Activated CD4-positive, alpha-beta T cell treated with anti-CD3 and anti-CD28 coated beads, Interleukin-10, Interleukin-2, amounts not matched to agents 100 ng/mL and 50 ng/mL, durations not matched to agents 16 hours and 8 hours (primary cell): ENCODE data around the gene SERF1B.
"Not testable (repeated sequence)": the region's sequence is repeated elsewhere in the genome, so short reads cannot be mapped to it uniquely, and the experiment has no call there.

Experiments used
- DNase-seq: peaks from one replicate; pipeline ENCODE4 v3.0.0-alpha.2; 2020

The SERF1B gene

GRCh38 chr5:70025106-70025844 is at the start of gene SERF1B:
SERF1B (plus strand) TSS chr5:70025251; CDS start chr5:70025452, 201 bp downstream.
- DNase-seq, result not testable (repeated sequence)

DNA sequence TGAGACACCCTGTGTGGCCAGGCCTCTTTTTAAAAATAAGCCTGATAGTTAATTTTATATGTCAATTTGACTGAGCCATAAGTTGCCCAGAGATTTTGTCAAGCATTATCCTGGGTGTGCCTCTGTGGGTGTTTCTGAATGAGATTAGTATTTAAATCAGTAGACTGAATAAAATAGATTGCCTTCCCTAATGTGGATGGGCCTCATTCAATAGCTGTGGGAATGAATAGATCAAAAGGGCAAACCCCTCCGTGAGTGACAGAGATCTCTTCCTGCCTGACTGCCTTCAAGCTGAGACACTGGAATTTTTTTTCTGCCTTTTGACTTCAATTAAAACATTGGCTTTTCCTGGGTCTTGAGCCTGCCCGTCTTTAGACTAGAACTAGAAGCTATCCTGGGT is 33.3 kb upstream of the SERF1B start:
- DNase-seq, result not testable (repeated sequence)

DNA sequence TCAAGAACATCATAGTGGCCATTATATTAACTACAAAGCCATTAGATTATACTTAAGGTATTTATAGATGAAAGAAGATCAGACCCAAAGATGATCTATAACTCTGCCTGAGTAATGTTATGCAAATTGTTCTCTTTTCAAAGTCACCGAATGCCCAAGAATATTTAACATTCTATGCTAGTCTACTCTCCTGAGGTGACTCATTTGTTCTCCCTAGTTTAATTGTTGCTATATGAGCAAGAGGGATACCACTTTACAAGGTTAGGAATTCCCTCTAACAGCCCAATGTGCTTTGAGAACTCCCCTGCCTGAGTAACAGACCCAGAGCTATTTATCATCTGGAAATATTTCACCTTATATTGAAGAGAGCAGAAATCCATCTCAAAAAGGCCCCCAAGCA is 29.5 kb upstream of the SERF1B start:
- DNase-seq, result not testable (repeated sequence)

- DNase-seq, result not testable (repeated sequence)
Measured at GRCh38 chr5:70020660-70021059, 4.4 kb upstream of the SERF1B start.

DNA sequence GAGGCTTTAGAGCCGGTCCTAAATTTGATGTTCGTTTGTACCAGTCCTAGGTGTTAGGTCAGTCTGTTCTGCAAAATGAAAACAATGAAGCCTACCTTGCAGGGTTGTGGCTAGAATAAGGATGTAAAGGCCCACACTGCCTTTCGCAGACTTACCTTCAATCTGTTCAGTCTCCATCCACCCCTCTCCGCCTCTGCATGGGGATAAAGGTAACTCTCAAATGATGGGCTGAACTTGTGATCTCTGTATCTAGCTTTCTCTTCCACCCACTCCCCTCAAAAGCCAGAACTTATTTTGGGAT is 744 bp downstream of the SERF1B start:
- not testable (repeated sequence) for DNase-seq

DNA sequence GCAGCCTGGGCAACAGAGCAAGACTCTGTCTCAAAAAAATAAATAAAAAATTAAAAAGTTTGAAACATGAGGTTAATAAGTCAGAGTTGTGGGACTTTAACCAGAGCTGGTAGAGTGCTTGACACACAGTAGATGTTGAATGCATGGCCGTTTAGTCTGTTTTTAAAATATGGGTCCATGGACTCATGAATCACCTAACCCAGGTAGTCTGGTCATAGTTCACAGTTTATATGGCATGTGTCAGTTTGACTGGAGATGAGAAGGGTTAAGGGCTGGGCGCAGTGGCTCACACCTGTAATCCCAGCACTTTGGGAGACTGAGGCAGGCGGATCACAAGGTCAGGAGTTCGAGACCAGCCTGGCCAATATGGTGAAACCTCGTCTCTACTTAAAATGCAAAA is 6.2 kb downstream of the SERF1B start:
- DNase-seq, result not testable (repeated sequence)

DNA sequence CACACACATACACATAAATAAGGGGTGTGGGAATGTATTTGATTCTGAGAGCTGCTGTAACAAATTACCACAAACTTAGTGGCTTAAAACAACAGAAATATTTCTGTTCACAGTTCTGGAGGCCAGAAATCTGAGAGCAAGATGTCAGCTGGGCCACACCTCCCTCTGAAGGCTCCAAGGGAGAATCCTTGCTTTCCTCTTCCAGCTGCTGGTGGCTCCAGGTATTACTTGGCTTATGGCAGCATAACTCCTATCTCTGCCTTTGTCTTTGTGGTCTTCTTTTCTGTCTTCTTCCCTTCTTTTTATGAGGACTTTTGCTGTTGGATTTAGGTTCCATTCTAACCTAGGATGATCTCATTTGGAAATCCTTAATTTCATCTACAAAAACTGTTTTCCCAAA is 16.4 kb downstream of the SERF1B start:
- DNase-seq, result not testable (repeated sequence)

GRCh38 chr5:70049790-70050142 is 24.7 kb downstream of the SERF1B start:
- not testable (repeated sequence) for DNase-seq

GRCh38 chr5:70056289-70056942 is 31.4 kb downstream of the SERF1B start:
- DNase-seq, result not testable (repeated sequence)

DNA sequence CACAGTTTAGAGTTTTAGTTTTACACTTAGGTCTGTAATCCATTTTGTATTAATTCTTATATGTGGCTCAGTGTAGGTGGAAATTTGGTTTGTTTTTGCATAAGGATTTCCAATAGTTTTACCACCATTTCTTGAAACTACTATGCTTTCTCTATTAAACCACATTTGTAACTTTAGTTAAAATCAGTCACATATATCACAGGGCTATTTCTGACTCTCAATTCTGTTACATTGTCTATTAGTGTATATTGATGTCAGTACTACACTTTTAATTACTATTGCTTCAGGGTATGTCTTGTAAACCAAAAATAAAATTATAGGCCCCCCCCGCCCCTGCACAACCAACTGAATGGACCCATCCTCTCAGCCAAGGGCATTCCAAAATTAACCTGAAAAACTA is 32.1 kb downstream of the SERF1B start:
- not testable (repeated sequence) for DNase-seq

DNA sequence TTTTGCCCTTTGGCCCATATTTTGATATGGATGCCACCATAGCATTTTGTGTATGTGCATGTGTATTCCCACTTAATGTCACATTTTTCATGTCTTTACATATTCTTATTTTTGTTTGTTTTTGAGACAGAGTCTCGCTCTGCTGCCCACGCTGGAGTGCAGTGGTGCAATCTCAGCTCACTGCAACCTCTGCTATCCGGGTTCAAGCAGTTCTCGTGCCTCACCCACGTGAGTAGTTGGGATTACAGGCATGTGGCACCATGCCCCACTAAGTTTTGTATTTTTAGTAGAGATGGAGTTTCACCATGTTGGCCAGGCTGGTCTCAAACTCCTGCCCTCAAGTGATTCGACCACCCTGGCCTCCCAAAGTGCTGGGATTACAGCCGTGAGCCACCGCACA is 52.6 kb downstream of the SERF1B start:
- not testable (repeated sequence) for DNase-seq

DNA sequence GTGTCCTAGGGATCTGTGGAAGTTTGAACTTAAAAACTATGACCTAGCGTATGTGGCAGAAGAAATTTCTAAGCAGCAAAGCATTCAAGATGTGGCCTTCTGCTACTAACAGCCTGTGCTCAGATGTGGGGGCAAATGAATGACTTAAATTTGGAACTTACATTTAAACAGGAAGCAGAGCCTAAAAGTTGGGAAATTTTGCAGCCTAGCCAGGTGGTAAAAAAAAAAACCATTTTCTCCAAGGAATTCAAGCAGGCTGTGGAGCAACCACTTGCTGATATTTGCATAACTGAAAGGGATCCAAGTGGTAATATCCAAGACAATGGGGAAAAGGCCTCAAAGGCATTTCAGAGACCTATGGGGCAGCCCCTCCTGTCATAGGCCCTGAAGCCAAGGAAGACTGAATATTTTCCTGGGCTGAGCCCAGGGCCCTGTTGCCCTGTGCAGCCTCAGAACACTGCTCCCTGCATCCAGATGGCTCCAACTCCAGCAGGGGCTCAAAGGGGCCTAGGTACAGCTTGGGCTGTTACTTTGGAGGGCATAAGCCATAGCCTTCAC is 63.9 kb downstream of the SERF1B start:
- DNase-seq, result not testable (repeated sequence)

- not testable (repeated sequence) for DNase-seq
Measured at GRCh38 chr5:70091776-70092175, 66.7 kb downstream of the SERF1B start.
